Pancreas (tissue), 10 donors: ENCODE measurements around the gene SEMA5A. TPM values are rescaled to one million over a fixed set of nuclear protein-coding genes. Genes with fewer than 3 reads are reported as not detected.
A peak's percentile ranks its signal among the peaks of the same experiment; 100 is the strongest.

ENCODE experiments used
- ATAC-seq, 4 donors: fragments of 200-7000 bp; cut with Tn5 transposase; one replicate each; pipeline versions ENCODE4 v1.8.0 to v1.9.1; 2020; ENCODE audit warnings: mild to moderate bottlenecking in 4 of 4, moderate library complexity in 4 of 4
- DNase-seq, 6 donors: peaks; one replicate each; pipeline ENCODE4 v3.0.0-alpha.2; 2020
- FAIRE-seq: peaks from 2 replicates; lab custom pipeline; 2012; peaks lifted over from hg19 to GRCh38; lab: Jason Lieb, UNC
- H3K27ac ChIP-seq, 4 donors: fragments of 200-600 bp; sonication (generic); 1 replicate in 3 of 4; 2 replicates in 1 of 4; pipeline versions ENCODE4 v1.5.0 to v1.8.0; 2020
- H3K27me3 ChIP-seq, 4 donors: fragments of 200-600 bp; one replicate each; pipeline ENCODE4 v1.8.0; 2021
- H3K36me3 ChIP-seq, 3 donors: fragments of 200-600 bp; sonication (generic) in 1 of 3; one replicate each; pipeline versions ENCODE4 v1.5.0 to v1.8.0; 2020 to 2021
- H3K4me1 ChIP-seq, 3 donors: fragments of 200-600 bp; one replicate each; pipeline ENCODE4 v1.8.0; 2021
- H3K4me3 ChIP-seq, 4 donors: fragments of 200-600 bp; sonication (generic) in 2 of 4; one replicate each; pipeline versions ENCODE4 v1.5.0 to v1.8.0; 2020 to 2021
- H3K9me3 ChIP-seq, 4 donors: fragments of 200-600 bp; one replicate each; pipeline ENCODE4 v1.8.0; 2021
- WGBS, 2 donors: extraction: QIAGEN DNeasy Blood & Tissue Kit; methylation state at CpG; one replicate each; pipeline ENCODE4 v1.1.7; 2013; 5-methylcytosine and 5-hydroxymethylcytosine counted together
- intact Hi-C, 3 donors: fragments of 100-400 bp; cut with DNase I; formaldehyde crosslinking; loops; one replicate each; pipeline versions ENCODE4 v1.11.1 to v1.14.2; 2022
- polyA plus RNA-seq, 2 donors: library from polyadenylated mRNA; stranded (reverse); fragments of 200-250 nt; gene quantifications; one replicate each; pipeline ENCODE4 v1.2.3, GENCODE V29; 2013
- total RNA-seq, 6 donors: library from RNA; stranded (reverse); fragmentation: NEBNext Ultra II Directional in 4 of 6; extraction: Animal tissue kit (Norgen Biotek cat#: 25700) in 4 of 6; gene quantifications; one replicate each; pipeline versions ENCODE4 v1.2.1 to v1.2.4, GENCODE V29; 2021 to 2023
- TF ChIP-seq, protein P1 (sequence below), 4 donors: fragments of 200-600 bp; sonication (generic) in 3 of 4; IDR thresholded peaks; one replicate each; pipeline versions ENCODE4 v1.5.0 to v1.8.0; 2021; ENCODE audit warnings: antibody characterized with exemption in 4 of 4
- donor health status: healthy with polysubstance abuse.
- donor health status: DM: no; HTN: no; CAD: no; lungs with moderate emphysema.
- donor health status: DM: no; HTN: no; CAD: no.
- donor health status: control.
- donor health status: control.
- donor health status: Bipolar disorder and iron deficiency.
- donor health status: DM: yes; HTN: yes; CAD: no.
- donor health status: DM: no; HTN: no; CAD: no.
- donor health status: DM: no; HTN: no; CAD: no.
- donor health status: DM: yes; HTN: yes; CAD: no.

The SEMA5A gene
- total and polyA plus RNA-seq, 8 donors: 0.91 to 14.0 (median 6.4) TPM

DNA sequence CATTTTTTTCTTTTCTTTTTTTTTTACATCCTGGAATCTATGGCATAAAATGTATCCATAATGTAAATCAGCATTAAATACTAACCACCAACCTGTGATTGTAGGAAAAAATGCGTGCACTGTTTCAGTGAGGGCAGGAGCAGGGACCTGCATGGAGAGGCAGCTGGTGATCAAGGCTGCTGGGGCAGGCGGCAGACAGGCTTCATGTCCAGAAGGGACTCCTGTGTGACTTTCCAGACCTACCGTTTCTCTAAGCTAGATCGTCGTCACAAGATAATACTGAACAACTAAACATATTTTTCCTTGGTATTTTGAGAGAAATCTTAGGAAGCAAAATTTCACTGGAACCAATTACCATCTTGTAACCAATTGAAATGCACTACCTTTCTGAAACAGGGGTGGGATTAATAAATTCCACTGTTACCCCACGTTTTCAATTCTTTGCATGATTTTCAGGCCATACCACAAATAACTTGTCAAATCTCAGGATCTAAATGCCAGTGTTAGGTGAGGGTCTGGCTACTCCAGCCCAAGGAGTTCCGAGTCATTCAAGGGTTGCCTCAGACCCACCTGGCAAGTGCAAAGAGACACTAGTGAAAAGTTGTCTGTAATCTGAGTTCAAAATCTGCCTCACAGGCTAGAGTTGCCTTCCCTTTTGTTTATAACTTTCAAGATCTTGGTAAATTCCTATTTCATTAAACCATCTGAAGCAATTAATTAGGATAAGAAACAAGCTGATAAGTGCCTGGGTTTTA is 198.2 kb downstream of the SEMA5A start:
- FAIRE-seq (no peak), ATAC-seq (no peak), DNase-seq (no peak)
- intact Hi-C loops: no loop called here
- 84 to 85% methylated on average over 7 of the region's 7 CpGs for WGBS, 2 donors
- no peaks in the 10 kb centered on the region for H3K9me3 ChIP-seq
- H3K27me3 ChIP-seq: no peaks in the 10 kb centered on the region
- H3K4me3 ChIP-seq: no peak overlapping the region
- no peak overlapping the region for H3K27ac ChIP-seq
- TF ChIP-seq, protein P1, sequence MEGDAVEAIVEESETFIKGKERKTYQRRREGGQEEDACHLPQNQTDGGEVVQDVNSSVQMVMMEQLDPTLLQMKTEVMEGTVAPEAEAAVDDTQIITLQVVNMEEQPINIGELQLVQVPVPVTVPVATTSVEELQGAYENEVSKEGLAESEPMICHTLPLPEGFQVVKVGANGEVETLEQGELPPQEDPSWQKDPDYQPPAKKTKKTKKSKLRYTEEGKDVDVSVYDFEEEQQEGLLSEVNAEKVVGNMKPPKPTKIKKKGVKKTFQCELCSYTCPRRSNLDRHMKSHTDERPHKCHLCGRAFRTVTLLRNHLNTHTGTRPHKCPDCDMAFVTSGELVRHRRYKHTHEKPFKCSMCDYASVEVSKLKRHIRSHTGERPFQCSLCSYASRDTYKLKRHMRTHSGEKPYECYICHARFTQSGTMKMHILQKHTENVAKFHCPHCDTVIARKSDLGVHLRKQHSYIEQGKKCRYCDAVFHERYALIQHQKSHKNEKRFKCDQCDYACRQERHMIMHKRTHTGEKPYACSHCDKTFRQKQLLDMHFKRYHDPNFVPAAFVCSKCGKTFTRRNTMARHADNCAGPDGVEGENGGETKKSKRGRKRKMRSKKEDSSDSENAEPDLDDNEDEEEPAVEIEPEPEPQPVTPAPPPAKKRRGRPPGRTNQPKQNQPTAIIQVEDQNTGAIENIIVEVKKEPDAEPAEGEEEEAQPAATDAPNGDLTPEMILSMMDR (IDR thresholded peaks at IDR 0.05): no peak
- H3K4me1 ChIP-seq: peaks cover 0 to 8% (median 8%) of the 10 kb centered on the region in 3 donors
- H3K36me3 ChIP-seq: no peaks in the 10 kb centered on the region

DNA sequence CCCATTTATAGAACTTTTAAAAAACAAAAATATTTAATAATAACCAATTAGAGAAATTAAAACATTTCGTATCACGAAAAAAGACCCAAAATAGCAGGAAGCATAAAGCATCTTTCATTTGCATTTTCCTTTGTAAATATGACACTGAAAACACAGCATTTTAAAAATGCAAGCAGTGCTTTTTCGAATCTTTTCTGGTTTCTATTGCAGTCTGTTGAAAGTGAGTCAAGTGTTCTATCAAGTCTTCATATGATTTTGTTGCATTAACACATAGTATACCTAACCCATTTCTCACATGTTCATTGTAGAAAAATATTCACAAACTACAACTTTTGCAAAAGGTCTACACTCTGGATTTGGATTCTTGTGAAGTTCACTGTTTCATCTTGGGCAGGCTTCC is 198.8 kb downstream of the SEMA5A start:
- no peak for ATAC-seq
- H3K27ac ChIP-seq: no peak overlapping the region
- H3K27me3 ChIP-seq: no peaks in the 10 kb centered on the region
- intact Hi-C loops: no loop called here
- WGBS, 2 donors: 92 to 97% methylated on average over 3 of the region's 3 CpGs
- TF ChIP-seq, protein P1 (IDR thresholded peaks at IDR 0.05): no peak
- H3K36me3 ChIP-seq: no peaks in the 10 kb centered on the region
- H3K4me3 ChIP-seq: no peak overlapping the region
- H3K4me1 ChIP-seq: peaks cover 0 to 8% (median 8%) of the 10 kb centered on the region in 3 donors
- no peak for DNase-seq
- H3K9me3 ChIP-seq: no peaks in the 10 kb centered on the region
- no peak for FAIRE-seq

DNA sequence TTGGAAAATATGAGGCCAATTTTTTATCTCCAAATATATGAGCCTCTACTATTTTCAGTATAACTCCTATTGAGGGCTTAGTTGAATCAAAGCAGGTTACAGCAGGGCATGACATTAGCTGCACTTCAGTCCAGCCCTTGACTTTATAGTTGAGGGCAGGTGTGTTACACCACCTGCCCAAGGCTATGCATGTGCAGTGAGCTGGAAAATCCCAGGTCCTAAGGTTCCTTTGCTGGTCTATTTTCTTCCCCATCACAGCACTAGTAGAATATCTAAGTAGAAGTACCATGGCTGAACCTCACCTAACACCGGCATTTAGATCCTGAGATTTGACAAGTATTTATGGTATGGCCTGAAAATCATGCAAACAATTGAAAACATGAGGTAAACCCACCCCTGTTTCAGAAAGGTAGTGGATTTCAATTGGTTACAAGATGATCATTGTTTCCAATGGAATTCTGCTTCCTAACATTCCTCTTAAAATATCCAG is 201.1 kb downstream of the SEMA5A start:
- 96 to 97% methylated on average over 1 of the region's 1 CpG for WGBS, 2 donors
- no peak for ATAC-seq
- Histone ChIP-seq H3K4me1 (peaks cover 0 to 8% (median 8%) of the 10 kb centered on the region in 3 donors), H3K4me3 (no peak overlapping the region), H3K9me3 (no peaks in the 10 kb centered on the region), H3K27me3 (no peaks in the 10 kb centered on the region), H3K27ac (no peak overlapping the region), H3K36me3 (no peaks in the 10 kb centered on the region)
- DNase-seq: no peak
- intact Hi-C loops: no loop called here
- no peak for FAIRE-seq
- TF ChIP-seq, protein P1 (IDR thresholded peaks at IDR 0.05): no peak

DNA sequence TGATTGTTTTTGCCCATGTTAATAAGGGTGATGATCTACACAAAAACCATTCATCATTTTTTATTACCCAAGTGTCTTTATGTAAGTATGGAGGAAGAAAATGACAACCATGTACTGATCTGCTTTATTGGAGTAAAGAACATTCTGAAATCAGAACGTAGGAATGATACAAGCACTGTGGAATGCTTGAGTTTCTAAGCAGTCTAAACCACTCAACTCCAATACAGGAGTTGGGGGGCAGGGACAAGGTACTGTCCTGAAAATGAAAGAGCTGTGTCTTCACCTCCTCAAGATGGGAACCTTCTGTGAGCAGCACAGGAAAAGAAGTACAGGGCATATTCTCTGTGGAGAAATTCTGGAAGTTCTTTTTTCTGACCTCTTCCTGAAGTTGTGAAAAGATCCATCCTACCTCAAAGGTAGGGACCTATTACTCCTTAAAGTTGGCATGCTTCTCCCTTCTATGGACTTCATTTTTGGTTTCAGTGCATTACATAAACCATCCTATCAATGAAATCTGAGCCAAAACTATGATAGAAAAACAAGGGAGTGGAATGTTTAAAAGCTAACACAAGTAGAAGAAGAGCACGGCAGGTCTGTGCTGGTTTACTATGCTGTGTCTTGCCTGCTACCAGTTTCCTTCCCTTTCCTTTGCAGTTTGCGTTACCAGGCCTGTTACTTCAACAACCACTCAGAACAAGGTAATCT is 202.6 kb downstream of the SEMA5A start:
- peaks cover 0 to 4% (median 4%) of the 10 kb centered on the region in 3 donors for H3K4me1 ChIP-seq
- FAIRE-seq (no peak), ATAC-seq (peak in 1 of 4 donors; percentile 55), DNase-seq (no peak)
- no peaks in the 10 kb centered on the region for H3K36me3 ChIP-seq
- TF ChIP-seq, protein P1 (IDR thresholded peaks at IDR 0.05): no peak
- H3K27me3 ChIP-seq: no peaks in the 10 kb centered on the region
- H3K4me3 ChIP-seq: no peak overlapping the region
- no peaks in the 10 kb centered on the region for H3K9me3 ChIP-seq
- no peak overlapping the region for H3K27ac ChIP-seq
- intact Hi-C loops: no loop called here
- 75 to 77% methylated on average over 3 of the region's 3 CpGs for WGBS, 2 donors
